H9 (cell line): ENCODE measurements around the gene CASP10. TPM values are rescaled to one million over a fixed set of nuclear protein-coding genes. Genes with fewer than 3 reads are reported as not detected.

ENCODE experiments used
- DNase-seq: peaks from one replicate; pipeline ENCODE4 v3.0.0-alpha.2; 2017
- H2AFZ ChIP-seq: one replicate; pipeline ENCODE4 v1.6.1; 2013; ENCODE audit warnings: mild to moderate bottlenecking, low read length, control low read depth, moderate library complexity
- H2AK5ac ChIP-seq: 2 replicates; pipeline ENCODE4 v1.6.1; 2013; ENCODE audit warnings: low read length, control low read depth, mixed read lengths; ENCODE audit not compliant: insufficient read length
- H2BK120ac ChIP-seq: one replicate; pipeline ENCODE4 v1.6.1; 2013; ENCODE audit warnings: low read depth, mild to moderate bottlenecking, low read length, control low read depth, inconsistent platforms; ENCODE audit not compliant: poor library complexity, severe bottlenecking
- H2BK12ac ChIP-seq: 2 replicates; pipeline ENCODE4 v1.6.1; 2013; ENCODE audit warnings: low read length, control low read depth, mixed read lengths, low read depth; ENCODE audit not compliant: insufficient read length
- H2BK15ac ChIP-seq: 2 replicates; pipeline ENCODE4 v1.6.1; 2013; ENCODE audit warnings: low read depth, low read length, control low read depth
- H2BK20ac ChIP-seq: one replicate; pipeline ENCODE4 v1.6.1; 2013; ENCODE audit warnings: low read depth, mild to moderate bottlenecking, low read length, control low read depth, inconsistent platforms; ENCODE audit not compliant: poor library complexity, severe bottlenecking
- H2BK5ac ChIP-seq: 2 replicates; pipeline ENCODE4 v1.6.1; 2013; ENCODE audit warnings: low read length, control low read depth, mixed read lengths; ENCODE audit not compliant: insufficient read length
- H3K14ac ChIP-seq: 2 replicates; pipeline ENCODE4 v1.6.1; 2013; ENCODE audit warnings: low read length, control low read depth; ENCODE audit not compliant: insufficient read depth
- H3K18ac ChIP-seq: 2 replicates; pipeline ENCODE4 v1.6.1; 2013; ENCODE audit warnings: low read depth, mild to moderate bottlenecking, mixed read lengths, low read length, control low read depth; ENCODE audit not compliant: insufficient read length
- H3K23ac ChIP-seq: 2 replicates; pipeline ENCODE4 v1.6.1; 2013; ENCODE audit warnings: low read length, control low read depth, mixed read lengths, low read depth; ENCODE audit not compliant: insufficient read length
- H3K23me2 ChIP-seq: 2 replicates; pipeline ENCODE4 v1.6.1; 2013; ENCODE audit warnings: low read depth, mild to moderate bottlenecking, mixed read lengths, low read length, control low read depth; ENCODE audit not compliant: insufficient read length, poor library complexity, severe bottlenecking
- H3K27ac ChIP-seq: 2 replicates; pipeline ENCODE4 v1.5.1; 2013; ENCODE audit warnings: low read length, control low read depth, mixed read lengths, low read depth; ENCODE audit not compliant: insufficient read length
- H3K27me3 ChIP-seq: 2 replicates; pipeline ENCODE4 v1.6.1; 2013; ENCODE audit warnings: low read length, control low read depth, inconsistent platforms; ENCODE audit not compliant: insufficient read depth
- H3K4ac ChIP-seq: 2 replicates; pipeline ENCODE4 v1.6.1; 2013; ENCODE audit warnings: low read depth, mild to moderate bottlenecking, control low read depth, inconsistent platforms, low read length, moderate library complexity
- H3K4me1 ChIP-seq: 2 replicates; pipeline ENCODE4 v1.6.1; 2013; ENCODE audit warnings: low read length, control low read depth, inconsistent platforms; ENCODE audit not compliant: insufficient read depth
- H3K4me2 ChIP-seq: 2 replicates; pipeline ENCODE4 v1.6.1; 2013; ENCODE audit warnings: low read length, control low read depth, mixed read lengths; ENCODE audit not compliant: insufficient read length, insufficient read depth
- H3K56ac ChIP-seq: 2 replicates; pipeline ENCODE4 v1.6.1; 2013; ENCODE audit warnings: low read depth, mild to moderate bottlenecking, mixed read lengths, low read length, control low read depth; ENCODE audit not compliant: insufficient read length
- H3K79me1 ChIP-seq: 2 replicates; pipeline ENCODE4 v1.6.1; 2013; ENCODE audit warnings: low read depth, mild to moderate bottlenecking, moderate library complexity, low read length, control low read depth, inconsistent platforms; ENCODE audit not compliant: insufficient read depth, poor library complexity, severe bottlenecking
- H3K79me2 ChIP-seq: 2 replicates; pipeline ENCODE4 v1.6.1; 2013; ENCODE audit warnings: low read length, control low read depth, inconsistent platforms; ENCODE audit not compliant: insufficient read depth
- H3K9ac ChIP-seq: 2 replicates; pipeline ENCODE4 v1.6.1; 2013; ENCODE audit warnings: low read length, control low read depth, mixed read lengths; ENCODE audit not compliant: insufficient read length; ENCODE audit errors: extremely low read depth
- H3K9me3 ChIP-seq: one replicate; pipeline ENCODE4 v1.6.1; 2013; ENCODE audit warnings: low read depth, low read length, inconsistent platforms; ENCODE audit not compliant: control insufficient read depth
- H3T11ph ChIP-seq: one replicate; pipeline ENCODE4 v1.6.1; 2013; ENCODE audit warnings: mild to moderate bottlenecking, low read length, control low read depth, inconsistent platforms
- H4K20me1 ChIP-seq: one replicate; pipeline ENCODE4 v1.6.1; 2013; ENCODE audit not compliant: control insufficient read depth, insufficient read length, insufficient read depth
- H4K5ac ChIP-seq: 2 replicates; pipeline ENCODE4 v1.6.1; 2013; ENCODE audit warnings: low read depth, mild to moderate bottlenecking, mixed read lengths, low read length, control low read depth; ENCODE audit not compliant: insufficient read length
- H4K8ac ChIP-seq: replicated peaks from 2 replicates; pipeline ENCODE4 v1.6.1; 2013; ENCODE audit warnings: low read length, control low read depth, mixed read lengths, low read depth; ENCODE audit not compliant: insufficient read length
- H4K91ac ChIP-seq: 2 replicates; pipeline ENCODE4 v1.6.1; 2013; ENCODE audit warnings: low read depth, mild to moderate bottlenecking, moderate library complexity, mixed read lengths, low read length, control low read depth; ENCODE audit not compliant: insufficient read length
- H3K27ac Mint-ChIP-seq, 3 experiments: 2 replicates in 2 of 3; 3 replicates in 1 of 3; pipeline ENCODE4 v1.8.0; 2020 to 2021; ENCODE audit warnings: mixed read lengths in 3 of 3, mild to moderate bottlenecking in 1 of 3, moderate library complexity in 1 of 3
- H3K27me3 Mint-ChIP-seq: 2 replicates; pipeline ENCODE4 v1.8.0; 2021; ENCODE audit warnings: low read depth, mild to moderate bottlenecking, moderate library complexity, mixed read lengths
- H3K36me3 Mint-ChIP-seq, 3 experiments: 2 replicates in 2 of 3; 3 replicates in 1 of 3; pipeline ENCODE4 v1.8.0; 2020 to 2021; ENCODE audit warnings: low read depth in 3 of 3, mixed read lengths in 3 of 3; ENCODE audit not compliant: insufficient read depth in 1 of 3
- H3K4me1 Mint-ChIP-seq, 2 experiments: 2 replicates each; pipeline ENCODE4 v1.8.0; 2020; ENCODE audit warnings: mixed read lengths in 2 of 2
- H3K4me3 Mint-ChIP-seq, 2 experiments: 2 replicates in 1 of 2; 3 replicates in 1 of 2; pipeline ENCODE4 v1.8.0; 2020 to 2021; ENCODE audit warnings: mild to moderate bottlenecking in 2 of 2, mixed read lengths in 2 of 2, moderate library complexity in 1 of 2
- H3K9me3 Mint-ChIP-seq, 2 experiments: 2 replicates in 1 of 2; 3 replicates in 1 of 2; pipeline ENCODE4 v1.8.0; 2020; ENCODE audit warnings: mild to moderate bottlenecking in 2 of 2, mixed read lengths in 2 of 2, moderate library complexity in 1 of 2
- CTCF ChIP-seq: fragments of 200-600 bp; sonication (generic); conservative IDR thresholded peaks from 3 replicates; pipeline ENCODE4 v1.8.0; 2021; ENCODE audit warnings: antibody characterized with exemption, mild to moderate bottlenecking
- WGBS: extraction: QIAGEN DNeasy Blood & Tissue Kit; methylation state at CpG from one replicate; pipeline ENCODE4 v1.1.7; 2013; ENCODE audit warnings: missing lambda C conversion rate, low lambda C conversion rate, mixed read lengths; ENCODE audit not compliant: insufficient read length; ENCODE audit errors: extremely low coverage; 5-methylcytosine and 5-hydroxymethylcytosine counted together
- total RNA-seq: library from RNA; stranded (reverse); gene quantifications from 2 replicates; pipeline ENCODE4 v1.2.1, GENCODE V29; 2021

CASP10 gene
- total RNA-seq, 1 experiment from 2014 or later = 2.7 TPM

- DNase-seq = no peak
- no CpG with 5 or more reads among the region's 3 CpGs for WGBS
- H3K79me1 ChIP-seq = no peaks in the 10 kb centered on the region
These were observed 45.5 kb downstream of the CASP10 start for GRCh38 chr2:201228271-201228911.

More at GRCh38 chr2:201228271-201228911, 45.5 kb downstream of the CASP10 start:
- no peak overlapping the region for H3T11ph ChIP-seq
- no peaks in the 10 kb centered on the region for H3K9me3 ChIP-seq
- H3K23ac ChIP-seq = no peak overlapping the region
- no peaks in the 10 kb centered on the region for H3K27me3 ChIP-seq
- H3K4me3 Mint-ChIP-seq = no peak overlapping the region; a peak in 1 of 5 replicates
- H3K14ac ChIP-seq = no peak overlapping the region
- H2BK12ac ChIP-seq = no peak overlapping the region
- no peaks in the 10 kb centered on the region for H3K23me2 ChIP-seq
- TF ChIP-seq CTCF = no peak
- H2BK120ac ChIP-seq = no peak overlapping the region
- no peaks in the 10 kb centered on the region for H3K9me3 Mint-ChIP-seq
- no peaks in the 10 kb centered on the region for H4K20me1 ChIP-seq
- no peak overlapping the region for H2AK5ac ChIP-seq
- H2BK15ac ChIP-seq = no peak overlapping the region
- no peak overlapping the region for H3K4ac ChIP-seq
- peaks cover 1% of the 10 kb centered on the region for H3K27me3 Mint-ChIP-seq
- peaks cover 8 to 13% of the 10 kb centered on the region in 2 experiments for H3K4me1 Mint-ChIP-seq
- no peaks in the 10 kb centered on the region for H3K4me1 ChIP-seq
- H3K27ac ChIP-seq = no peak overlapping the region
- H3K27ac Mint-ChIP-seq = no peak overlapping the region
- H2BK5ac ChIP-seq = no peak overlapping the region
- no peak overlapping the region for H3K56ac ChIP-seq
- no peaks in the 10 kb centered on the region for H3K36me3 Mint-ChIP-seq
- H2BK20ac ChIP-seq = no peak overlapping the region
- H4K91ac ChIP-seq = no peak overlapping the region
- H3K4me2 ChIP-seq = no peak overlapping the region
- no peak overlapping the region for H2AFZ ChIP-seq
- H4K8ac ChIP-seq = no peak overlapping the region
- no peak overlapping the region for H3K9ac ChIP-seq
- H3K79me2 ChIP-seq = no peaks in the 10 kb centered on the region
- H4K5ac ChIP-seq = no peak overlapping the region
- H3K18ac ChIP-seq = no peak overlapping the region
